H9 (cell line): Measurements from ENCODE around the gene CR1. TPM values are rescaled to one million over a fixed set of nuclear protein-coding genes. Genes with fewer than 3 reads are reported as not detected.

Source experiments
- DNase-seq: peaks from one replicate; pipeline ENCODE4 v3.0.0-alpha.2; 2017
- H2AFZ ChIP-seq: one replicate; pipeline ENCODE4 v1.6.1; 2013; ENCODE audit warnings: mild to moderate bottlenecking, low read length, control low read depth, moderate library complexity
- H2AK5ac ChIP-seq: 2 replicates; pipeline ENCODE4 v1.6.1; 2013; ENCODE audit warnings: low read length, control low read depth, mixed read lengths; ENCODE audit not compliant: insufficient read length
- H2BK120ac ChIP-seq: one replicate; pipeline ENCODE4 v1.6.1; 2013; ENCODE audit warnings: low read depth, mild to moderate bottlenecking, low read length, control low read depth, inconsistent platforms; ENCODE audit not compliant: poor library complexity, severe bottlenecking
- H2BK12ac ChIP-seq: 2 replicates; pipeline ENCODE4 v1.6.1; 2013; ENCODE audit warnings: low read length, control low read depth, mixed read lengths, low read depth; ENCODE audit not compliant: insufficient read length
- H2BK15ac ChIP-seq: 2 replicates; pipeline ENCODE4 v1.6.1; 2013; ENCODE audit warnings: low read depth, low read length, control low read depth
- H2BK20ac ChIP-seq: one replicate; pipeline ENCODE4 v1.6.1; 2013; ENCODE audit warnings: low read depth, mild to moderate bottlenecking, low read length, control low read depth, inconsistent platforms; ENCODE audit not compliant: poor library complexity, severe bottlenecking
- H2BK5ac ChIP-seq: 2 replicates; pipeline ENCODE4 v1.6.1; 2013; ENCODE audit warnings: low read length, control low read depth, mixed read lengths; ENCODE audit not compliant: insufficient read length
- H3K14ac ChIP-seq: 2 replicates; pipeline ENCODE4 v1.6.1; 2013; ENCODE audit warnings: low read length, control low read depth; ENCODE audit not compliant: insufficient read depth
- H3K18ac ChIP-seq: 2 replicates; pipeline ENCODE4 v1.6.1; 2013; ENCODE audit warnings: low read depth, mild to moderate bottlenecking, mixed read lengths, low read length, control low read depth; ENCODE audit not compliant: insufficient read length
- H3K23ac ChIP-seq: 2 replicates; pipeline ENCODE4 v1.6.1; 2013; ENCODE audit warnings: low read length, control low read depth, mixed read lengths, low read depth; ENCODE audit not compliant: insufficient read length
- H3K23me2 ChIP-seq: 2 replicates; pipeline ENCODE4 v1.6.1; 2013; ENCODE audit warnings: low read depth, mild to moderate bottlenecking, mixed read lengths, low read length, control low read depth; ENCODE audit not compliant: insufficient read length, poor library complexity, severe bottlenecking
- H3K27ac ChIP-seq: 2 replicates; pipeline ENCODE4 v1.5.1; 2013; ENCODE audit warnings: low read length, control low read depth, mixed read lengths, low read depth; ENCODE audit not compliant: insufficient read length
- H3K27me3 ChIP-seq: 2 replicates; pipeline ENCODE4 v1.6.1; 2013; ENCODE audit warnings: low read length, control low read depth, inconsistent platforms; ENCODE audit not compliant: insufficient read depth
- H3K4ac ChIP-seq: 2 replicates; pipeline ENCODE4 v1.6.1; 2013; ENCODE audit warnings: low read depth, mild to moderate bottlenecking, control low read depth, inconsistent platforms, low read length, moderate library complexity
- H3K4me1 ChIP-seq: 2 replicates; pipeline ENCODE4 v1.6.1; 2013; ENCODE audit warnings: low read length, control low read depth, inconsistent platforms; ENCODE audit not compliant: insufficient read depth
- H3K4me2 ChIP-seq: 2 replicates; pipeline ENCODE4 v1.6.1; 2013; ENCODE audit warnings: low read length, control low read depth, mixed read lengths; ENCODE audit not compliant: insufficient read length, insufficient read depth
- H3K56ac ChIP-seq: 2 replicates; pipeline ENCODE4 v1.6.1; 2013; ENCODE audit warnings: low read depth, mild to moderate bottlenecking, mixed read lengths, low read length, control low read depth; ENCODE audit not compliant: insufficient read length
- H3K79me1 ChIP-seq: 2 replicates; pipeline ENCODE4 v1.6.1; 2013; ENCODE audit warnings: low read depth, mild to moderate bottlenecking, moderate library complexity, low read length, control low read depth, inconsistent platforms; ENCODE audit not compliant: insufficient read depth, poor library complexity, severe bottlenecking
- H3K79me2 ChIP-seq: 2 replicates; pipeline ENCODE4 v1.6.1; 2013; ENCODE audit warnings: low read length, control low read depth, inconsistent platforms; ENCODE audit not compliant: insufficient read depth
- H3K9ac ChIP-seq: 2 replicates; pipeline ENCODE4 v1.6.1; 2013; ENCODE audit warnings: low read length, control low read depth, mixed read lengths; ENCODE audit not compliant: insufficient read length; ENCODE audit errors: extremely low read depth
- H3K9me3 ChIP-seq: one replicate; pipeline ENCODE4 v1.6.1; 2013; ENCODE audit warnings: low read depth, low read length, inconsistent platforms; ENCODE audit not compliant: control insufficient read depth
- H3T11ph ChIP-seq: one replicate; pipeline ENCODE4 v1.6.1; 2013; ENCODE audit warnings: mild to moderate bottlenecking, low read length, control low read depth, inconsistent platforms
- H4K20me1 ChIP-seq: one replicate; pipeline ENCODE4 v1.6.1; 2013; ENCODE audit not compliant: control insufficient read depth, insufficient read length, insufficient read depth
- H4K5ac ChIP-seq: 2 replicates; pipeline ENCODE4 v1.6.1; 2013; ENCODE audit warnings: low read depth, mild to moderate bottlenecking, mixed read lengths, low read length, control low read depth; ENCODE audit not compliant: insufficient read length
- H4K8ac ChIP-seq: replicated peaks from 2 replicates; pipeline ENCODE4 v1.6.1; 2013; ENCODE audit warnings: low read length, control low read depth, mixed read lengths, low read depth; ENCODE audit not compliant: insufficient read length
- H4K91ac ChIP-seq: 2 replicates; pipeline ENCODE4 v1.6.1; 2013; ENCODE audit warnings: low read depth, mild to moderate bottlenecking, moderate library complexity, mixed read lengths, low read length, control low read depth; ENCODE audit not compliant: insufficient read length
- H3K27ac Mint-ChIP-seq, 3 experiments: 2 replicates in 2 of 3; 3 replicates in 1 of 3; pipeline ENCODE4 v1.8.0; 2020 to 2021; ENCODE audit warnings: mixed read lengths in 3 of 3, mild to moderate bottlenecking in 1 of 3, moderate library complexity in 1 of 3
- H3K27me3 Mint-ChIP-seq: 2 replicates; pipeline ENCODE4 v1.8.0; 2021; ENCODE audit warnings: low read depth, mild to moderate bottlenecking, moderate library complexity, mixed read lengths
- H3K36me3 Mint-ChIP-seq, 3 experiments: 2 replicates in 2 of 3; 3 replicates in 1 of 3; pipeline ENCODE4 v1.8.0; 2020 to 2021; ENCODE audit warnings: low read depth in 3 of 3, mixed read lengths in 3 of 3; ENCODE audit not compliant: insufficient read depth in 1 of 3
- H3K4me1 Mint-ChIP-seq, 2 experiments: 2 replicates each; pipeline ENCODE4 v1.8.0; 2020; ENCODE audit warnings: mixed read lengths in 2 of 2
- H3K4me3 Mint-ChIP-seq, 2 experiments: 2 replicates in 1 of 2; 3 replicates in 1 of 2; pipeline ENCODE4 v1.8.0; 2020 to 2021; ENCODE audit warnings: mild to moderate bottlenecking in 2 of 2, mixed read lengths in 2 of 2, moderate library complexity in 1 of 2
- H3K9me3 Mint-ChIP-seq, 2 experiments: 2 replicates in 1 of 2; 3 replicates in 1 of 2; pipeline ENCODE4 v1.8.0; 2020; ENCODE audit warnings: mild to moderate bottlenecking in 2 of 2, mixed read lengths in 2 of 2, moderate library complexity in 1 of 2
- CTCF ChIP-seq: fragments of 200-600 bp; sonication (generic); conservative IDR thresholded peaks from 3 replicates; pipeline ENCODE4 v1.8.0; 2021; ENCODE audit warnings: antibody characterized with exemption, mild to moderate bottlenecking
- WGBS: extraction: QIAGEN DNeasy Blood & Tissue Kit; methylation state at CpG from one replicate; pipeline ENCODE4 v1.1.7; 2013; ENCODE audit warnings: missing lambda C conversion rate, low lambda C conversion rate, mixed read lengths; ENCODE audit not compliant: insufficient read length; ENCODE audit errors: extremely low coverage; 5-methylcytosine and 5-hydroxymethylcytosine counted together
- total RNA-seq: library from RNA; stranded (reverse); gene quantifications from 2 replicates; pipeline ENCODE4 v1.2.1, GENCODE V29; 2021

Gene CR1
- total RNA-seq, 1 experiment from 2014 or later = 0.04 TPM

GRCh38 chr1:207654320-207654719 lies 158.4 kb downstream of the CR1 start:
- H3K9me3 ChIP-seq = no peaks in the 10 kb centered on the region
- H3K27ac Mint-ChIP-seq = no peak overlapping the region; a peak in 1 of 7 replicates
- peak; percentile 40; the same call in 1 of the 3 replicates for TF ChIP-seq CTCF
- no peak overlapping the region for H3K4me2 ChIP-seq
- no peak overlapping the region for H2BK5ac ChIP-seq
- no peak overlapping the region for H4K5ac ChIP-seq
- no peak overlapping the region for H3K56ac ChIP-seq
- no peaks in the 10 kb centered on the region; the same call in 1 of the 2 replicates for H3K4me1 ChIP-seq
- H3K27ac ChIP-seq = no peak overlapping the region
- no peak overlapping the region for H2BK12ac ChIP-seq
- H3K23ac ChIP-seq = no peak overlapping the region
- H2BK20ac ChIP-seq = no peak overlapping the region
- no peak overlapping the region for H4K91ac ChIP-seq
- H3K9me3 Mint-ChIP-seq = peaks cover 2 to 3% of the 10 kb centered on the region in 2 experiments; a peak in 4 of 5 replicates
- no peak overlapping the region for H3K18ac ChIP-seq
- DNase-seq = no peak
- H4K8ac ChIP-seq = no peak overlapping the region
- no CpG with 5 or more reads among the region's 2 CpGs for WGBS
- H3K23me2 ChIP-seq = no peaks in the 10 kb centered on the region
- peaks cover 4 to 9% of the 10 kb centered on the region in 2 experiments; a peak in 3 of 4 replicates for H3K4me1 Mint-ChIP-seq
- no peak overlapping the region for H3K4me3 Mint-ChIP-seq
- H3K27me3 ChIP-seq = no peaks in the 10 kb centered on the region
- no peak overlapping the region for H3K4ac ChIP-seq
- no peaks in the 10 kb centered on the region; the same call in 1 of the 2 replicates for H3K27me3 Mint-ChIP-seq
- no peak overlapping the region for H2AK5ac ChIP-seq
- no peaks in the 10 kb centered on the region for H3K79me2 ChIP-seq
- H2AFZ ChIP-seq = no peak overlapping the region
- H2BK120ac ChIP-seq = no peak overlapping the region
- no peaks in the 10 kb centered on the region for H3K79me1 ChIP-seq
- H3K36me3 Mint-ChIP-seq = peaks cover 0 to 3% (median 2%) of the 10 kb centered on the region in 3 experiments; a peak in 4 of 7 replicates
- H2BK15ac ChIP-seq = no peak overlapping the region
- no peaks in the 10 kb centered on the region for H4K20me1 ChIP-seq
- H3K9ac ChIP-seq = no peak overlapping the region
- H3T11ph ChIP-seq = no peak overlapping the region
- H3K14ac ChIP-seq = no peak overlapping the region
